ENCODE measurements around the gene CPNE4. TPM values are rescaled to one million over a fixed set of nuclear protein-coding genes. Genes with fewer than 3 reads are reported as not detected.

Gene CPNE4
- total RNA-seq, 1 experiment from 2014 or later = 1.9 TPM

- H2BK5ac ChIP-seq (ENCODE audit: insufficient read length, low read length) = no peak overlapping the region
Measured at GRCh38 chr3:131645638-131646037, 389.2 kb downstream of the CPNE4 start.

More at GRCh38 chr3:131645638-131646037, 389.2 kb downstream of the CPNE4 start:
- Histone ChIP-seq H4K8ac (replicated peaks; ENCODE audit: insufficient read length, low read depth, low read length) (no peak overlapping the region), H3K79me1 (ENCODE audit: insufficient read depth, low read depth, low read length, poor library complexity, severe bottlenecking) (no peaks in the 10 kb centered on the region), H4K91ac (ENCODE audit: insufficient read length, low read depth, low read length) (no peak overlapping the region), H2BK15ac (ENCODE audit: low read depth, low read length) (no peak overlapping the region), H3K56ac (ENCODE audit: insufficient read length, low read depth, low read length) (no peak overlapping the region), H2AFZ (ENCODE audit: low read length) (no peak overlapping the region), H3T11ph (ENCODE audit: low read length) (no peak overlapping the region), H2BK12ac (ENCODE audit: insufficient read length, low read depth, low read length) (no peak overlapping the region), H3K4ac (ENCODE audit: low read depth, low read length) (no peak overlapping the region), H3K27ac (ENCODE audit: insufficient read length, low read depth, low read length) (no peak overlapping the region), H3K79me2 (ENCODE audit: insufficient read depth, low read length) (no peaks in the 10 kb centered on the region), H3K9ac (ENCODE audit: extremely low read depth, insufficient read length, low read length) (no peak overlapping the region), H3K9me3 (ENCODE audit: control insufficient read depth, low read depth, low read length) (no peaks in the 10 kb centered on the region), H2AK5ac (ENCODE audit: insufficient read length, low read length) (no peak overlapping the region), H3K27me3 (ENCODE audit: insufficient read depth, low read length) (no peaks in the 10 kb centered on the region), H3K14ac (ENCODE audit: insufficient read depth, low read length) (no peak overlapping the region), H3K23ac (ENCODE audit: insufficient read length, low read depth, low read length) (no peak overlapping the region), H3K4me1 (ENCODE audit: insufficient read depth, low read length) (no peaks in the 10 kb centered on the region), H3K4me2 (ENCODE audit: insufficient read depth, insufficient read length, low read length) (no peak overlapping the region), H3K23me2 (ENCODE audit: insufficient read length, low read depth, low read length, poor library complexity, severe bottlenecking) (no peaks in the 10 kb centered on the region), H3K18ac (ENCODE audit: insufficient read length, low read depth, low read length) (no peak overlapping the region), H4K20me1 (ENCODE audit: control insufficient read depth, insufficient read depth, insufficient read length) (no peaks in the 10 kb centered on the region), H2BK120ac (ENCODE audit: low read depth, low read length, poor library complexity, severe bottlenecking) (no peak overlapping the region), H2BK20ac (ENCODE audit: low read depth, low read length, poor library complexity, severe bottlenecking) (no peak overlapping the region), H4K5ac (ENCODE audit: insufficient read length, low read depth, low read length) (no peak overlapping the region)
- Mint-ChIP-seq H3K27ac (no peak overlapping the region), H3K27me3 (ENCODE audit: low read depth) (no peaks in the 10 kb centered on the region), H3K4me3 (no peak overlapping the region), H3K4me1 (peaks cover 3 to 5% of the 10 kb centered on the region in 2 experiments; a peak in 1 of 4 replicates), H3K36me3 (ENCODE audit: insufficient read depth in 1 of 3, low read depth in 3 of 3) (peaks cover 0 to 4% (median 2%) of the 10 kb centered on the region in 3 experiments; a peak in 1 of 7 replicates), H3K9me3 (peaks cover 0 to 2% of the 10 kb centered on the region in 2 experiments; a peak in 2 of 5 replicates)
- TF ChIP-seq CTCF (conservative IDR thresholded peaks at IDR 0.05) = no peak
- DNase-seq = no peak
